GM15510 (cell line): Measurements from ENCODE around the gene UQCRC2.

Experiments used
- POLR2A ChIP-seq: IDR thresholded peaks from 3 replicates; pipeline ENCODE4 v1.6.1; 2011; ENCODE audit warnings: borderline replicate concordance; ENCODE audit not compliant: insufficient read length; ENCODE audit errors: extremely low read depth

UQCRC2 gene

DNA sequence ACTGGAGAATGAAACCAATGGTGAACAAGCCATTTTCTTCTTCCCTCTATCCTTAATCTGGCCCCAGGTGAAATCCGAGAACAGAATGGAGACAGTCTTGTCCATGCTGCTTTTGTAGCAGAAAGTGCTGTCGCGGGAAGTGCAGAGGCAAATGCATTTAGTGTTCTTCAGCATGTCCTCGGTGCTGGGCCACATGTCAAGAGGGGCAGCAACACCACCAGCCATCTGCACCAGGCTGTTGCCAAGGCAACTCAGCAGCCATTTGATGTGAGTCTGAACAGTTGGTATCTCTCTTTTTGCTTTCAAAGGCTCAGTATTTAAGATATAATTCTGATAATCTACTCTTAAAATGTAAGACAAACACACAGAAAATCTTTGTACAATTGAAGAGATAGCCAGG lies 18.7 kb downstream of the UQCRC2 start:
- TF ChIP-seq POLR2A: no peak

GRCh38 chr16:21973945-21974344 lies 20.8 kb downstream of the UQCRC2 start:
- no peak for TF ChIP-seq POLR2A

- no peak for TF ChIP-seq POLR2A
Measured at GRCh38 chr16:21980032-21980431, 26.9 kb downstream of the UQCRC2 start.

- TF ChIP-seq POLR2A: no peak
Measured at GRCh38 chr16:21982108-21982507, 28.9 kb downstream of the UQCRC2 start.

DNA sequence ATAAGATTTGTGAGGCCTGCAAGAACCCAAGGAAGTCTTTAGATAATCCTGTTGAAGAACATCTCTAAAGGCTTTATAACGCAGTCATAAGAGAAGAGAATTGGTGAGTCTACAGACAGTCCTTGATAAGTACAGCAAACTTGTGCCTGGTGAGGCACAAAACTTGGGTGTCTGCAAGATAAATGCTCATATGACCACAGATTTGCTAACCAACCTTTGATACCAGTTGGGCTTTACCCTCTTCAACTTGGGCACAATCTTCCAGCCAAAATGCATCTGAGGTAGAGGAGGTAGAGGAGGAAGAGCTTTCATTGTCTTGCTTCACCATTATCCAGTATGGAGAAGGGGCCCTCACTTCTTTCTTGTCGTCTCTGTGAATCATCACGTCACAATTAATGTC lies 30.9 kb downstream of the UQCRC2 start:
- no peak for TF ChIP-seq POLR2A

DNA sequence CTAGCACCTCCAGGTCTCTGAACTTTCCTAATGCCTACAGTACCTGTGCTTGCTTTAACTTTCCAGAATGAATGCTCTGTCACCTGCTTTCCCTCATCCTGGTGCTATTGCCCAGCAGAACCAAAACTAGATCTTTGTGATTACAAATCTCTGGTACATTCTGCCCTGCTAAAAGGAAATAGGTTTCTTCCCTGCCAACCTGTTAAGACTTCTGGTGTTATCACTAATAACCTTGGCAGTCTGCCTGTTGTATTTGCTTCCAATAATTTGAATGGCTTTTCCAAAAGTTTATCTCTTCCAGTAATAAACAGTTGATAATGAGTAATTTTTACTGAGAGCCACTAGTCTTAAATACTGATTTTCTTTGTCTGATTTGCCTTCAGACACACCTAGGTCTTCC lies 32.4 kb downstream of the UQCRC2 start:
- TF ChIP-seq POLR2A: no peak

DNA sequence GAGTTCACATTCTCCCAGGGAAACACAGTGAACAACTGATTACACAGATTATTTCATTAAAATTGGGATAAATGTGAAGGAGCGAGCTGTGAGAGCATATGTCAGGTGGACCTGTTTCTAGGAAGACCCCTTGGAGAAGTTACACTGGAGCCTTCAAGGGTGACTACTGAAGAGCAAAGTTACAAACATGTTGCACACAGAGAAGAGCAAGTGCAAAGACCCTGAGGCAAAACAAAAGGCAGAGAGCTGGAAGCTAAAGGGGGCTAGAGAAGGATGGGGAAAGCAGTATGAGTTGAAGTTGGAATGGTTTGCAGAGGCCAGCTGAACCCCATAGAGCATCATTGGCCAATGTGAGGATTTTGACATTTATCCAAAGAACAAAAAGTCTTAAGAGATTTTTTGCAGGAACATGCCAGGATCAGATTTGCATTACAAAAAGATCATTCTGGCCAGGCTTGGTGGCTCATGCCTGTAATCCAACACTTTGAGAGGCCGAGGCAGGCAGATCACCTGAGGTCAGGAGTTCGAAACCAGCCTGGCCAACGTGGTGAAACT lies 33.6 kb downstream of the UQCRC2 start:
- TF ChIP-seq POLR2A: no peak

GRCh38 chr16:21987498-21987897 lies 34.3 kb downstream of the UQCRC2 start:
- no peak for TF ChIP-seq POLR2A

DNA sequence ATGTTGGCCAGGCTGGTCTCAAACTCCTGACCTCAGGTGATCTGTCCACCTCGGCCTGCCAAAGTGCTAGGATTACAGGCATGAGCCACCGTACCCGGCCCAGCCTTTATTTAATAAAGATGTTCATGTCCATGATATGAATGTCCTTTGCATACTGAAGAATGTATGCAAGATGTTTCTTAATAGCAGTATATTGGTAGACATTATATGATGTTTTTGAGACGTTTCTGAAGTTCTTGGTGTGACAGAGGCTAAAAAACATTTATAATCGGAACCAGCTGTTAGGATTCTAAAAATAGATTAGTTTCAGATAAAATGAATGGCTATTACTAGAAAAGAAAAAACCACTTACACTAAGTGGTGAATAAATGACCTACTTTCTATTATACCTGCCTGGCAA lies 36.0 kb downstream of the UQCRC2 start:
- TF ChIP-seq POLR2A: no peak

DNA sequence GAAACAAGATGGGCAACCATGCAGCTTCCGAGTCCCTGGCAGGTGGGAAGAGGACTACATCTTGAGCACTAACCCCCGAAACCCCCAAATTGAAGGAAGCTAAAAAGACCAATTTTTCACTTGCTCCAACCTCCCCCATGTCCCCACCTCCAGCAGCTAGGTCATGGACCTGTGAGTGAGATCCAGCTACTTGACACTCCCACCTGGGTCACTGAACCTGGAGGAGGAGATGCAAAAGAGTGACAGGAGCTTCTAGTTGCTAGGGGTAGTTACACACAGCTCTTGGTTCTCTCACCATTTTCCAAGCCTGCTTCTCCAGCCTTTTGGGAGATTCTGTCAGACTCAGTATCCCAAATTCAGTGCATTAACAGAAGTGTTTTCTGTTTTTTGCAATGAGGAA lies 36.6 kb downstream of the UQCRC2 start:
- no peak for TF ChIP-seq POLR2A

DNA sequence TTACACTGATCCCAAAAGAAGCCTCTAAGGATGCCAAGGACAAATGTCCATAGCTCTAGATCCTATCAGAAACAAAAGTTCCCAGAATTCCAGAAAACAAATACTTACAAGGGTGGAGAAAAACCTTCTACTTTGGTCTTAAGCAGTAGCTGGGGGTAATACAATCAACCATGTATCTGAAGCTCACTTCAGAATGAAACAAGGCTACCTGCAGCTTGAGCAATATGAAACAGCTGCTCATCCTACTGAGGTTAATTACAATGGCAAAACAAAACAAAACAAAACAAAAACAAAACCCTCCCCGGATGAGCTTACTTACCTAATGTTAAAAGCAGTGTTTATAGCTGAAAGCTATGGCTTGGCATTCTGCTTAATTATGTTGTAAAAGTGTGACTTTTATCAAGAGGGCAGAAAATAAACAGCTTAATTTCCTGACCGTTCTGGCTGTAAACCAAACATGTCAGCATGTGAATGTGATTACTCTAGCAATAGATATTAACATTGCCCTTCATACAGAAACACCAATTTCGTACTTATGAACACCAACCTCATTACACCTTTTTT lies 37.3 kb downstream of the UQCRC2 start:
- no peak for TF ChIP-seq POLR2A

DNA sequence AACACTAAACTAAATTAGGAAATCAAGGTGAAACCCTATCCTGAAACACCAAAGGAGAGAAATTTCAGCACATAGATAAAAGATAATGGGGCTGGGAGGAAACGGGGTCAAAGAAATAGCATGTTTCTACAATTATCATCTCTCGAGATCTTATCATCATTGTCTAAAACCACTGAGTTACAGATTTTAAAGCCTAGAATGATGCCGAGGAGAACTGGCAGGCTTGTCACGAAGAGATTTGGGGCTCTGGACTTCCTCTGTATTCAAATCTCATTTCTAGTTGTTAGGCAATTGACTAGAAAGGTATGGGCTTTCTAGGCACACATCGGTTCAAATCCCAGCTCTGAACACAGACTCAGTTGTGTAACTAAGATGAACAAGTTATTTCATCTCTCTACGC lies 38.5 kb downstream of the UQCRC2 start:
- no peak for TF ChIP-seq POLR2A

DNA sequence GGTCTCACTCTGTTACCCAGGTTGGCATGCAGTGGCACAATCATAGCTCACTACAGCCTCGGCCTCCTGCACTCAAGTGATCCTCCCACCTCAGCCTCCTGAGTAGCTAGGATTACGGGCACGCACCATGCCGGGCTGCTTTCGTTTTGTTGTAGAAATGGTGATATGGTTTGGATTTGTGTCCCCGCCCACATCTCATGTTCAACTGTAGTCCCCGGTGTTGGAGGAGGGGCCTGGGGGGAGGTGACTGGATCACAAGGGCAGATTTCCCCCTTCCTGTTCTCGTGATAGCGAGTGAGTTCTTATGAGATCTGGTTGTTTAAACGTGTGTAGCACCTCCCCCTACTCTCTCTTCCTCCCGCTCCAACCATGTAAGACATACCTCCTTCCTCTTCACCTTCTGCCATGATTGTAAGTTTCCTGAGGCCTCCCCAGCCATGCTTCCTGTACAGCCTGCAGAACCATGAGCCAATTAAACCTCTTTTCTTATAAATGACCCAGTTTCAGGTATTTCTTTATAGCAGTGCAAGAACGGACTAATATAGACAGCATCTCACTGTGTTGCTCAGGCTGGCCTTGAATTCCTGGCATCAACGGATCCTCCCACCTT lies 41.8 kb downstream of the UQCRC2 start:
- TF ChIP-seq POLR2A: no peak

GRCh38 chr16:21996923-21997696 lies 43.9 kb downstream of the UQCRC2 start:
- TF ChIP-seq POLR2A: no peak

GRCh38 chr16:21997697-21998480 lies 44.7 kb downstream of the UQCRC2 start:
- TF ChIP-seq POLR2A: no peak

- TF ChIP-seq POLR2A: no peak
Measured at GRCh38 chr16:22001591-22001990, 48.4 kb downstream of the UQCRC2 start.

DNA sequence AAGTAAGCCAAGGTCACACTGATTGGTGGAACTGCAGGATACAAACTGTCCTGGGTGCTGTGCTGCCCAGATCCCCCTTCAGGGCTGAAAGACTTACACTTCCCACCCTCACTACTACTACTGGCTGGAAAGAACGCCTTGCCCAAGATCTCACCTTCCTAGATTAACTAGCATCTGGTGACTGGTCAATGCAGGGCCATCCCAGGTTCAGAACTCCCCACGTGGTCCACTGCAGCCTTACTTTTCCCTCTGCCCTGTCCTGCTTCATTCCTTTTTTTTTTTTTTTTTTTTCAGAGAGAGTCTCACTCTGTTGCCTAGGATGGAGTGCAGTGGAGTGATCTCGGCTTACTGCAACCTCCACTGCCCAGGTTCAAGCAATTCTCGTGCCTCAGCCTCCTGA lies 50.0 kb downstream of the UQCRC2 start:
- no peak for TF ChIP-seq POLR2A
